SK-N-MC (cell line): ENCODE data around the gene CLDN16.

Experiments
- DNase-seq: peaks from one replicate; pipeline ENCODE4 v3.0.0-alpha.2; 2011; ENCODE audit warnings: low read depth, low spot score
- H3K27ac ChIP-seq: fragments of 200-600 bp; sonication (generic); 2 replicates; pipeline ENCODE4 v1.5.1; 2016; ENCODE audit warnings: mixed run types
- H3K36me3 ChIP-seq: fragments of 200-600 bp; sonication (generic); 2 replicates; pipeline ENCODE4 v1.6.1; 2017; ENCODE audit warnings: antibody characterized with exemption, low read length, mixed read lengths; ENCODE audit not compliant: insufficient read depth
- H3K4me3 ChIP-seq: fragments of 200-600 bp; sonication (generic); 2 replicates; pipeline ENCODE4 v1.5.1; 2016
- H3K9ac ChIP-seq: fragments of 200-600 bp; sonication (generic); 2 replicates; pipeline ENCODE4 v1.8.0; 2017; ENCODE audit warnings: mixed run types, mixed read lengths; ENCODE audit not compliant: insufficient read length
- H3K9me3 ChIP-seq: fragments of 200-600 bp; sonication (generic); 2 replicates; pipeline ENCODE4 v1.6.1; 2017; ENCODE audit warnings: low read depth, mild to moderate bottlenecking, antibody characterized with exemption, low read length, moderate library complexity, mixed read lengths
- EZH2 ChIP-seq: fragments of 200-600 bp; sonication (generic); IDR thresholded peaks from one replicate; pipeline ENCODE4 v1.6.1; 2017; ENCODE audit warnings: antibody characterized with exemption
- FOXP2 ChIP-seq: optimal IDR thresholded peaks from 2 replicates; pipeline ENCODE3; 2011; ENCODE audit warnings: mild to moderate bottlenecking, moderate library complexity; ENCODE audit not compliant: insufficient read depth; ENCODE audit errors: extremely low read length, control extremely low read depth
- POLR2AphosphoS5 ChIP-seq: IDR thresholded peaks from 2 replicates; pipeline ENCODE4 v1.6.1; 2012; ENCODE audit warnings: mild to moderate bottlenecking, low read depth, low read length, borderline replicate concordance

CLDN16 gene

GRCh38 chr3:190369668-190370295 is 18.2 kb upstream of the CLDN16 start:
- no peak overlapping the region for H3K4me3 ChIP-seq
- DNase-seq, result no peak
- H3K9ac ChIP-seq, result no peak overlapping the region
- no peaks in the 10 kb centered on the region for H3K9me3 ChIP-seq
- no peaks in the 10 kb centered on the region for H3K36me3 ChIP-seq
- TF ChIP-seq FOXP2 (no peak), POLR2AphosphoS5 (no peak), EZH2 (no peak)
- no peak overlapping the region for H3K27ac ChIP-seq

- H3K9me3 ChIP-seq, result no peaks in the 10 kb centered on the region
- no peak overlapping the region for H3K4me3 ChIP-seq
- H3K36me3 ChIP-seq, result no peaks in the 10 kb centered on the region
- TF ChIP-seq EZH2 (no peak), POLR2AphosphoS5 (no peak), FOXP2 (no peak)
- no peak overlapping the region for H3K9ac ChIP-seq
- H3K27ac ChIP-seq, result no peak overlapping the region
- DNase-seq, result no peak
Measured at GRCh38 chr3:190370369-190370768, 17.6 kb upstream of the CLDN16 start.

GRCh38 chr3:190371152-190371551 is 16.8 kb upstream of the CLDN16 start:
- H3K9me3 ChIP-seq, result no peaks in the 10 kb centered on the region
- H3K9ac ChIP-seq, result no peak overlapping the region
- H3K4me3 ChIP-seq, result no peak overlapping the region
- H3K36me3 ChIP-seq, result no peaks in the 10 kb centered on the region
- TF ChIP-seq EZH2, result no peak
- no peak for TF ChIP-seq FOXP2
- TF ChIP-seq POLR2AphosphoS5, result no peak
- no peak overlapping the region for H3K27ac ChIP-seq
- DNase-seq, result no peak

- no peak for DNase-seq
- Histone ChIP-seq H3K9me3 (no peaks in the 10 kb centered on the region), H3K27ac (no peak overlapping the region), H3K9ac (no peak overlapping the region), H3K4me3 (no peak overlapping the region), H3K36me3 (no peaks in the 10 kb centered on the region)
- TF ChIP-seq POLR2AphosphoS5, result no peak
- no peak for TF ChIP-seq EZH2
- no peak for TF ChIP-seq FOXP2
Measured at GRCh38 chr3:190375246-190375645, 12.7 kb upstream of the CLDN16 start.

- no peaks in the 10 kb centered on the region for H3K9me3 ChIP-seq
- TF ChIP-seq POLR2AphosphoS5 (no peak), FOXP2 (no peak), EZH2 (no peak)
- no peak for DNase-seq
- no peak overlapping the region for H3K4me3 ChIP-seq
- H3K9ac ChIP-seq, result no peak overlapping the region
- H3K36me3 ChIP-seq, result no peaks in the 10 kb centered on the region
- H3K27ac ChIP-seq, result no peak overlapping the region
Measured at GRCh38 chr3:190375671-190376070, 12.3 kb upstream of the CLDN16 start.

- no peak for TF ChIP-seq EZH2
- TF ChIP-seq FOXP2, result no peak
- TF ChIP-seq POLR2AphosphoS5, result no peak
- no peaks in the 10 kb centered on the region for H3K36me3 ChIP-seq
- no peak overlapping the region for H3K9ac ChIP-seq
- H3K27ac ChIP-seq, result peak overlapping the region; percentile 91
- H3K9me3 ChIP-seq, result no peaks in the 10 kb centered on the region
- no peak for DNase-seq
- no peak overlapping the region for H3K4me3 ChIP-seq
Measured at GRCh38 chr3:190378240-190378891, 9.6 kb upstream of the CLDN16 start.

- H3K36me3 ChIP-seq, result no peaks in the 10 kb centered on the region
- H3K4me3 ChIP-seq, result no peak overlapping the region
- no peak overlapping the region for H3K9ac ChIP-seq
- peak; percentile 75 for DNase-seq
- TF ChIP-seq FOXP2, result no peak
- TF ChIP-seq EZH2, result no peak
- TF ChIP-seq POLR2AphosphoS5, result no peak; the same call in 1 of the 2 replicates
- no peaks in the 10 kb centered on the region for H3K9me3 ChIP-seq
- peak overlapping the region; percentile 93 for H3K27ac ChIP-seq
Measured at GRCh38 chr3:190380184-190380583, 7.8 kb upstream of the CLDN16 start.

GRCh38 chr3:190381441-190381840 is 6.5 kb upstream of the CLDN16 start:
- Histone ChIP-seq H3K36me3 (no peaks in the 10 kb centered on the region), H3K27ac (peak overlapping the region; percentile 93), H3K9me3 (no peaks in the 10 kb centered on the region), H3K4me3 (no peak overlapping the region), H3K9ac (peak overlapping the region; percentile 22)
- TF ChIP-seq POLR2AphosphoS5 (no peak), FOXP2 (no peak), EZH2 (no peak)
- DNase-seq, result no peak

GRCh38 chr3:190382082-190382481 is 5.9 kb upstream of the CLDN16 start:
- H3K4me3 ChIP-seq, result no peak overlapping the region
- peak overlapping the region; percentile 22 for H3K9ac ChIP-seq
- peak overlapping the region; percentile 93 for H3K27ac ChIP-seq
- H3K9me3 ChIP-seq, result no peaks in the 10 kb centered on the region
- no peak for DNase-seq
- TF ChIP-seq FOXP2 (no peak), POLR2AphosphoS5 (no peak), EZH2 (no peak)
- no peaks in the 10 kb centered on the region for H3K36me3 ChIP-seq
